GM19467 (cell line): ENCODE results near the gene PLEKHG2.

ENCODE experiments used
- ATAC-seq: cut with Tn5 transposase; IDR thresholded peaks from one replicate; pipeline ENCODE4 v1.9.1; 2021; ENCODE audit warnings: mild to moderate bottlenecking, moderate library complexity; ENCODE audit not compliant: unreplicated experiment

PLEKHG2 gene

DNA sequence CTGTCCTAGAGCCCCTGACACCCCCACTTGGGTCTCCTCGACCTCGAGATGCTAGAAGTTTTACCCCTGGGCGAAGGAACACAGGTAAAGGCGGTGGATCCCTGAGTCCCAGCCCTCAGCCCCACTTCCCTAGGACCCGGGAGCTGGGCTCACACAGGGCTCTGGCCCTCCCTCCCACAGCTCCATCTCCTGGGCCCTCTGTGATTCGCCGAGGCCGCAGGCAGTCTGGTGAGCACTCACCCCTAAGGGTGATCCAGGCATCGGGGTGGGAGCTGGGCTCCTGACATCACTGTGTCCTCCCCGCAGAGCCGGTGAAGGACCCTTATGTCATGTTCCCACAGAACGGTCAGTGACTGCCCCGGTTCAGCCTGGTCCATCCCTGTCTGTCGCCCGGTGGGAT lies 8.3 kb downstream of the PLEKHG2 start:
- no peak for ATAC-seq

DNA sequence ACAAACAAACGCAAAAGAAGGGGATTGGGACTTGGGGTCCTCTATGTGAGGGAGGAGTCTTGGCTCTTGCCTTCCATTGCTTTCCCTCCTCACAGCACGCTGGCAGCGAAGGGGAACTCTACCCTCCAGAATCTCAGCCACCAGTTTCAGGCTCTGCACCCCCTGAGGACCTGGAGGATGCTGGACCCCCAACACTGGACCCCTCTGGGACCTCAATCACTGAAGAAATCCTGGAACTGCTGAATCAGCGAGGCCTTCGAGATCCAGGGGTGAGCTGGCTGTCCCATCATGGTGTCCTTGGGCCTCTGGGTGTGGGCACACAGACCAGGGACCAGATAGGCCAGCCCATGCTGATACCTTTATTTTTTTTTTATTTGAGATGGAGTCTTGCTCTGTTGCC lies 9.6 kb downstream of the PLEKHG2 start:
- no peak for ATAC-seq

- ATAC-seq = no peak
These were observed 11.0 kb downstream of the PLEKHG2 start for GRCh38 chr19:39423258-39424086.

GRCh38 chr19:39424934-39425333 lies 12.5 kb downstream of the PLEKHG2 start:
- ATAC-seq = no peak

DNA sequence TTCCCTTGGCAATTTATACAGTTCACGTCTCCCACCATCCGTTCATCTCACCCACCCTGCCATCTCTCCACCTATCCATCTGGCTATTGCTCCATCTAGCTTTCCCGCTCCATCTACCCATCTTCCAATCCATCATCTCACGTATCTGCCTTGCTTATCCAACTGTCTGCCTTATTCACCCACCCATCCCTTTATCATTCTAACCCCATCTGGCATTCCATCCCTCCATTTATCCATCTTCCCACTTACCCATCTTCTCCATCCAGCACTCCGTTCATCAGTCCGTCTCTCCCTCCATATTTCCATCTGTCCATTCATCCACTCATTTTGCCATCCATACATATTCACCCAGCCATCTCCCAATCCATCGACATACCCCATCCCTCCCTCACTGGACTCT lies 13.3 kb downstream of the PLEKHG2 start:
- no peak for ATAC-seq

DNA sequence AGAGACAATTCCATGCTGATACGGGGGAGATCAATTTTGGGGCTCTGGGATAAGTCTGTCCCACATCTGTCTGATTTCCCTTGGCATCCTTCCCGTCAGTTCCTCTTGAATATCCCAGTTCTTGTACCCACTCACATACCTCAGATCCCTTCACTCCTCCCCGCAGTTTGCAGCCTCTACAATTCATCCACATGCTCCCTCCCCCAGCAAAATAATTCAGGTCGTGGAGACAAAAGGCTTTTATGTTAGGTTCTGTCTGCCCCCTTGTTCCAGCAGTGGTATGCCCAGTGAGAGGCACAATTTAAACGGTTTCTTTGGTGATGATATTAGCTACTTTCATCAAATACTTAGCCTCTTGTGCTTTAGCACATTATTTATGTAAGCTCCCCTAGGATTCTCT lies 13.7 kb downstream of the PLEKHG2 start:
- no peak for ATAC-seq

DNA sequence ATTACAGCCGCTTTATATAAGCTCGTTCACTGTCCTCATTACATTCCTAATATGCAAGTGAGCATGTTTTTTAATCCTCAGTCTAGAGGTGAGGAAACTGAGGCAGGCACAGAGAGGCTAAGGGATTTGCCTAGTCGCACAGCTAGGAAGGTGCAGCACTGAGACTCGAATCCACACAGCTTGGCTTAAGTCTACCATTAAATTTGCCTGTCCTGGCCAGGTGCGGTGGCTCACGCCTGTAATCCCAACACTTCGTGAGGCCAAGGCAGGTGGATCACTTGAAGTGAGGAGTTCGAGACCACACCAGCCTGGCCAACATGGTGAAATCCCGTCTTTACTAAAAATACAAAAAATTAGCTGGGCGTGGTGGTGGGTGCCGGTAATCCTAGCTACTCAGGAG lies 15.2 kb downstream of the PLEKHG2 start:
- no peak for ATAC-seq

GRCh38 chr19:39428283-39429112 lies 16.0 kb downstream of the PLEKHG2 start:
- ATAC-seq = no peak

- ATAC-seq = no peak
These were observed 18.5 kb downstream of the PLEKHG2 start for GRCh38 chr19:39430675-39431593.

DNA sequence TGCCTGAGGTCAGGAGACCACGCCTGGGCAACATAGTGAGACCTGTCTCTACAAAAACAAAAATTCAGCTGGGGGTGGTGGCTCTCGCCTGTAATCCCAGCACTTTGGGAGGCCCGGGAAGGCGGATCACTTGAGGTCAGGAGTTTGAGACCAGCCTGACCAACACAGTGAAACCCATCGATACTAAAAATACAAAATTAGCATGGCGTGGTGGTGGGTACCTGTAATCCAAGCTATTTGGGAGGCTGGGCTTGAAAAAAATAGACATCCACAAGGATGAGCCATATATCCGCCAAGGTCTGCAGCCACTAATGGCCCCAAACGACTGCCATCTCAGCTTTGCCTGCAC lies 20.2 kb downstream of the PLEKHG2 start:
- no peak for ATAC-seq

DNA sequence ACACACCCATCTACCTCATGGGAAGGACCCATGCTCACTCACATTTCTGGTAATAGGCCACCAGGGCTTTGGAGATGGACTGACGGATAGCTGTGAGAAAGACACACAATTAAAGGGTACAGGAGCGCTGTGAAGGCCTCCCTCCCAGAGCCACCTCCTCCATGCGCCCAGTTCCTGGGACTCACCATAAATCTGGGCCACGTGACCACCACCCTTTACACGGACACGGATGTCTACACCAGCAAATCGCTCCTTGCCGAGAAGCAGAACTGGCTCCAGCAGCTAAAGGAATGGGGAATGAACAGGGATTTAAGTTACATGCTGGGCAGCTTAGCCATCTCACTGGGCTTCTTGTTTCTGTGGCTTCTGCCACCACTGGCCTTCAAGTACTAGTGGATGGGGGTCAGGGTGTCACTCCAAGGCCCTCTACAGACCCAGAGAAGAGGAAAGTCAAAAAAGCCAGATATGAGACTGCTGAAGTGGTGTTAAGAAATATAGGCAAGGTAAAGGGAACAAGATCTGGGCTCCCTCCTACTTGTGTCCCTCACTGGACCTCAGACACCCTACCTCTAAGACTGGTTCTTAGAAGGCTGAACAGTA lies 21.1 kb downstream of the PLEKHG2 start:
- ATAC-seq = no peak

DNA sequence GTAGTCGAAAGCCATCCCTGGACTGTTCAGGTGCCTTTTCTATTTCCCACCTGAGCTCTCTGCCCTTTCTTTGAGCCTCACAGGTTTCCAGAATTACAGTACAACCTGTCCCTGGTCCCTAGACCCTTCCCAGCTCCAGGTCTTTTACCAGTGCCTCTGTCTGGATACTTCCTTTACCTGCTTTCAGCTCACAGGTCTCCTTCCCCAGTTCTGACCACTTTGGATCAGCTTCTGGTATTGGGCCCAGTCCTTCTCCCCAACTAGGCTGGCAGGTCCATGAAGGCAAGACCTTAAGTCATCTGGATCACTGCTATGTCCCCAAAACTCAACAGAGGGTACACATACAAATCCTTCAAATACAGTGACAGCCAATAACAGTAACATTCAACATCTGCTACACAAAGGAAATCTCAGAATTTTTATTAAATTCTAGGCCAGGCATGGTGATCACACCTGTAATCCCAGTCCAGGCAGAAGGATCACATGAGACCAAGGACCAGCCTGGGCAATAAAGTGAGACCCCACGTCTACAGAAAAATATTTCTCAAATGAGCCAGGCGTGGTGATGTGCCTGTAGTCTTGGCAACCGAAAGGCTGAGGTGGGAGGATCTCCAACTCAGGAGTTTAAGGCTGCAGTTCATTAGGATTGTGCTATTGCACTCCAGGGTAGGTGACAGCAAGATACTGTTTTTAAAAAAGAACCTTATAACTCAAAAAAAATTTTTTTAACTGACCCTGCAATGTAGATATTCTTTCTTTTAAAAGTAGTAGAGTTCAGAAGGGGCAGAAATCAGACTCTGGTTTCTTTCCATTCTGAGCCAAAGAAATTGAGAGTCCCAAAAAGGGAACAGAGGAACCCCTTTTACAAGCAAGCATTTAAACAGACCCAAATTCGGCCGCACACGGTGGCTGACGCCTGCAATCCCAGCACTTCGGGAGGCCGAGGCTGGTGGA lies 21.9 kb downstream of the PLEKHG2 start:
- no peak for ATAC-seq

DNA sequence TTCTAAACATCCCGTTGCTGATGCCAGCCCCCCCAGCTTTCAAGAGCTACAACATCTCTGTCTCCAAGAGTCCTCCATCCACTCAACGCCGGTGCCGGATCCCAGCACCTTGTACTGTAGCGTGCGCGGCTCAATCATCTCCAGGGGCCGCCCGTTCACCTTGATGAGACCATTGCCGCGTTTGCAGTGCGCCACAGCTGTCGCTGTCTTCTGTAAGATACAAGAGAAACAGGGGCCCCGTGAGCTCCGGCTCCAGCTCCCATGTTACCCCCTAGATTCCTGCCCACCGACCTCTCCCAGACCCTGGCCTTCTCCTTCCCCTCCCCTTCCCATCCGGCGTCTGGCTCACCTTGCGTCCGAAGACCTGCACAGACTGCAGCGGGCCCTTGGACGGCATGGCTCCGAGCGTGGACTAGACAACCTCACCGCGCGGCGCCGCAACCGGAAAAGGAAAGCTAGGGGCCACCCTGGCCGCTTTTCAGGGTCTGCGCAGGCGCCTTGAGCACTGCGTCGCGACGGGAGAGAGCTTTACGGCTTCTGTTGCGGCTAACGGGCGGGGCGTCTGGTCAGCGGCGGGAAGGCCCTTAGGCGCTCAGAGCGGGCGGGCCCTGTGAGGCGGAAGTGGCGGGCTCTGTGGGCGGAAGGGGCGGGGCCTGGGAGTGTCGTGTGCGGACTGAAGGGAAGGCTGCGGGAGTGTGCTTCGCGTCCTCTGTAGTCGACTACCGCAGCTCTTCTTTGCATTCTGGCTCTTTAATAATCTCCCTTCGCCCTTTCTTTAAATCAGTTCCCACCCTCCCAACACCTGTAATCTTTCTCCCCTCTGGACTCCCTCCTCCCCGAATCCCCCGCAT lies 23.3 kb downstream of the PLEKHG2 start, which contains the start of gene RPS16:
TSS of gene RPS16 (minus strand) at position 451 of the 851 bp plus-strand sequence. CDS start at position 397, 54 bp downstream.
- ATAC-seq = peak; percentile 82

DNA sequence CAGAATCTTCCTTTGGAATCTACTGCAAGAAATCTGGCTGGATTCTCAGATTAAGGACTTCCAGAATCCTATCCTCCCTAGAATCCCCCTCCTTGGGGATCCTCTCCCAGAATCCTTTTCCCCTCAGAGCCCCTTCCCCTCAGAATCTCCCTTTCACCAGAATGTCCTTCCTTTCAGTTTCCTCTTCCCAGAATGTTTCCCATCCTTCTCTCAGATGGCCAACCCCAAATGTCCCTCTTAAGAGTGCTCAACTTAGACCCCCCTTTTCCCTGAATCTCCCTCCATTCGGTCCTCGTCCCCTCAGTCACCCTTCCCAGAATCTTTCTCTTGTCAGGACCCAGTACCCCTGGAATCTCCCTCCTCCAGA lies 23.9 kb downstream of the PLEKHG2 start:
- ATAC-seq = no peak

DNA sequence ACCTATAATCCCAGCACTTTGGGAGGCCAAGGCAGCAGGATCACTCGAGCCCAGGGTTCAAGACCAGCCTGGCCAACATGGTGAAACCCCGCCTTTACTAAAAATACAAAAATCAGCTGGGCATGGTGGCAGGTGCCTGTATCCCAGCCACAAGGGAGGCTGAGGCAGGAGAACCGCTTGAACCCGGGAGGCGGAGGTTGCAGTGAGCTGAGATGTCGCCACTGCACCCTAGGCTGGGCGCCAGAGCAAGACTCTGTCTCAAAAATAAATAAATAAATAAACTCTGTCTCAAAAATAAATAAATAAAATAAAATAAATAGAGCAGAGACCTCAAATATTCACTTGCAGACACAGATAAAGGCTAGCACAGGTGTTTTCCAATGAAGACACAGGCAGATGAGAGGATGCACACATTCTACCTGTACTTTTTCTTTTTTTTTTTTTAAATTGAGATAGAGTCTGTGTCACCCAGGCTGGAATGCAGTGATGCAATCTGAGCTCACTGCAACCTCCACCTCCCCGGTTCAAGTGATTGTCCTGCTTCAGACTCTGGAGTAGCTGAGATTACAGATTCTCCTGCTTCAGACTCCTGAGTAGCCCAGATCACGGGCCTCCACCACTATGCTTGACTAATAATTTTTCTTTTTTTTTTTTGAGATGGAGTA lies 25.9 kb downstream of the PLEKHG2 start:
- ATAC-seq = no peak

DNA sequence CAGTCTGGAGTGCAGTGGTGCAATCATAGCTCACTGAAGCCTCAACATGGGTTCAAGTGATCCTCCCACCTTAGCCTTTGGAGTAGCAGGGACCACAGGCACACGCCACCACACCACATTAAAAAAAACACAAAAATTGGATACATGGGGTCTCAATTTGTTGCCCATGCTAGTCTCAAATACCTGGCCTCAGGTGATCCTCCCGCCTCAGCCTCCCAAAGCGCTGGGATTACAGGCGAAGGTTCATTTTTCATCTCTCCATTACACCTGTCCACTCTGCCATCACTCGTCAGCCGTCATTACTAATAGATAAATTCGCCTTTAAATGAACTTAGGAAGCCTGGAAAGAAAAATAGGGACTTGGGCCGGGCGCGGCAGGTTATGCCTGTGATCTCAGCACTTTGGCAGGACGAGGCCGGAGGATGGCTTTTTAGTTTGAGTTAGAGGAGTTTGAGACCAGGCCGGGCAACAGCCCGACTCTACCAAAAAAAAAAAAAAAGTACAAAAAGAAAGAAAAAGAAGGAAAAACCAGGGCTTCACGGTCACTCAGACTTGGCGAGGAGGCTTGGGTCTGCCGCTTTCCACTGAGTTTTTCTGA lies 32.2 kb downstream of the PLEKHG2 start:
- no peak for ATAC-seq

- peak; percentile 80 for ATAC-seq
These were observed 33.0 kb downstream of the PLEKHG2 start, which contains the start of gene SUPT5H for GRCh38 chr19:39445196-39446111. TSS of gene SUPT5H (plus strand) at chr19:39445582. CDS start at chr19:39445891, 309 bp downstream.
